Liver (tissue), 3 donors: ENCODE results near the gene LSAMP.

Experiments
- ATF3 ChIP-seq: IDR thresholded peaks from 2 replicates; pipeline ENCODE4 v1.6.1; 2016; ENCODE audit warnings: antibody characterized with exemption
- CTCF ChIP-seq: fragments of 150-350 bp; IDR thresholded peaks from 2 replicates; pipeline ENCODE4 v1.5.1; 2017; ENCODE audit warnings: improper control_type of control experiment, low read depth, low read length; ENCODE audit not compliant: missing input control
- EGR1 ChIP-seq, 2 donors: IDR thresholded peaks; 2 replicates each; pipeline ENCODE4 v1.6.1; 2016 to 2018; ENCODE audit warnings: antibody characterized with exemption in 2 of 2, low read depth in 2 of 2
- GABPA ChIP-seq, 2 donors: IDR thresholded peaks in 1 of 2; conservative IDR thresholded peaks in 1 of 2; 2 replicates each; pipeline ENCODE4 v1.6.1; 2016; ENCODE audit warnings: antibody characterized with exemption in 2 of 2, mild to moderate bottlenecking in 1 of 2, moderate library complexity in 1 of 2
- HNF4A ChIP-seq, 2 donors: conservative IDR thresholded peaks; 2 replicates each; pipeline ENCODE4 v1.6.1; 2016; ENCODE audit warnings: antibody characterized with exemption in 2 of 2, mild to moderate bottlenecking in 2 of 2
- JUND ChIP-seq, 2 donors: IDR thresholded peaks; 2 replicates each; pipeline ENCODE4 v1.6.1; 2016; ENCODE audit warnings: antibody characterized with exemption in 2 of 2
- MAX ChIP-seq: IDR thresholded peaks from 2 replicates; pipeline ENCODE4 v1.6.1; 2016; ENCODE audit warnings: antibody characterized with exemption
- NR2F2 ChIP-seq: IDR thresholded peaks from 2 replicates; pipeline ENCODE4 v1.6.1; 2016; ENCODE audit warnings: antibody characterized with exemption
- RAD21 ChIP-seq, 2 donors: IDR thresholded peaks; 2 replicates each; pipeline ENCODE4 v1.6.1; 2016; ENCODE audit warnings: antibody characterized with exemption in 2 of 2, mild to moderate bottlenecking in 2 of 2
- REST ChIP-seq: IDR thresholded peaks from 2 replicates; pipeline ENCODE4 v1.6.1; 2016; ENCODE audit warnings: antibody characterized with exemption, mild to moderate bottlenecking
- SP1 ChIP-seq: IDR thresholded peaks from 2 replicates; pipeline ENCODE4 v1.6.1; 2018; ENCODE audit warnings: antibody characterized with exemption, mild to moderate bottlenecking
- TAF1 ChIP-seq: conservative IDR thresholded peaks from 2 replicates; pipeline ENCODE4 v1.6.1; 2016; ENCODE audit warnings: antibody characterized with exemption, mild to moderate bottlenecking
- YY1 ChIP-seq: IDR thresholded peaks from 2 replicates; pipeline ENCODE4 v1.6.1; 2016; ENCODE audit warnings: antibody characterized with exemption, mild to moderate bottlenecking
- donor health status: healthy.
- donor health status: healthy.

GRCh38 chr3:116040152-116040551 is 405.1 kb downstream of the LSAMP start:
- no peak for TF ChIP-seq CTCF
- TF ChIP-seq EGR1 (IDR thresholded peaks at IDR 0.05; ENCODE audit: low read depth in 2 of 2), result no peak
- TF ChIP-seq MAX, result no peak
- no peak for TF ChIP-seq GABPA (IDR thresholded peaks at IDR 0.05 in 1 of 2, conservative IDR thresholded peaks at IDR 0.05 in 1 of 2)
- no peak for TF ChIP-seq TAF1
- TF ChIP-seq REST, result no peak
- no peak for TF ChIP-seq ATF3
- no peak for TF ChIP-seq HNF4A (conservative IDR thresholded peaks at IDR 0.05)
- TF ChIP-seq SP1, result no peak
- TF ChIP-seq YY1, result no peak
- TF ChIP-seq NR2F2, result no peak
- TF ChIP-seq RAD21 (IDR thresholded peaks at IDR 0.05), result no peak
- TF ChIP-seq JUND (IDR thresholded peaks at IDR 0.05), result no peak
